HL-60 (cell line): Measurements from ENCODE around the gene TCF15.

Experiments used
- DNase-seq, 2 experiments: peaks; one replicate each; pipeline ENCODE4 v3.0.0-alpha.2; 2010 to 2020; ENCODE audit warnings: low read depth in 1 of 2, low spot score in 1 of 2
- H3K27ac ChIP-seq: fragments of 250-450 bp; sonication (Bioruptor Pico); replicated peaks from 2 replicates; pipeline ENCODE4 v1.5.1; 2020; ENCODE audit warnings: mild to moderate bottlenecking, moderate library complexity
- H3K27me3 ChIP-seq: fragments of 250-450 bp; sonication (Bioruptor Pico); 2 replicates; pipeline ENCODE4 v1.5.1; 2021; ENCODE audit warnings: mild to moderate bottlenecking, moderate library complexity; ENCODE audit not compliant: insufficient read depth, poor library complexity, severe bottlenecking
- H3K4me3 ChIP-seq: replicated peaks from 2 replicates; pipeline ENCODE4 v1.5.1; 2011; ENCODE audit warnings: mild to moderate bottlenecking, control low read depth, low read length; ENCODE audit not compliant: insufficient read depth
- GABPA ChIP-seq: IDR thresholded peaks from 2 replicates; pipeline ENCODE4 v1.6.1; 2012; ENCODE audit warnings: low read depth
- POLR2AphosphoS5 ChIP-seq: IDR thresholded peaks from 2 replicates; pipeline ENCODE4 v1.6.1; 2012; ENCODE audit warnings: low read depth
- SPI1 ChIP-seq: IDR thresholded peaks from 2 replicates; pipeline ENCODE4 v1.6.1; 2012; ENCODE audit warnings: low read depth, mild to moderate bottlenecking, borderline replicate concordance
- TF ChIP-seq, protein P1 (sequence below): IDR thresholded peaks from 2 replicates; pipeline ENCODE4 v1.6.1; 2012; ENCODE audit warnings: low read depth; ENCODE audit not compliant: insufficient replicate concordance
- TF ChIP-seq, protein P2 (sequence below): IDR thresholded peaks from one replicate; pipeline ENCODE4 v1.5.1; 2011; ENCODE audit warnings: low read length, control low read depth, inconsistent platforms; ENCODE audit not compliant: insufficient read depth

The TCF15 gene

DNA sequence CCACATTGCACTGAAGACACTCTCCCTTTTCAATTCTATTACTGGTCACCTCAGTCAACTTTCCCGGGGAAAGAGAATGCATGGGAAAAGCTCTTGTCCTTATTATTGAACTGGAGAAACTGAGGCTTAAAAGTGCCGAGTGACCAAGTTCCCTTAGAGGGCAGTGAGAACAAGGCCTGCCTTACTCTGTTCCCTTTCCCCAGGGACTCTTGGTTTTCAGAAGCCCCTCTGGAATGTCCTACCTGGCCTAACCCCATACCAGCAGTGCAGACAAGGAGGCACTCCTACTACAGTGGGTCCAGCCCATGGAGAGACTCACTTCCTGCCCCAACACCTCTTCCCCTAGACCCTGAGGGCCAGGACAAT lies 36.7 kb upstream of the TCF15 start:
- H3K27ac ChIP-seq: no peak overlapping the region
- DNase-seq: no peak
- TF ChIP-seq SPI1 (no peak), GABPA (no peak), POLR2AphosphoS5 (no peak)
- TF ChIP-seq, protein P1, sequence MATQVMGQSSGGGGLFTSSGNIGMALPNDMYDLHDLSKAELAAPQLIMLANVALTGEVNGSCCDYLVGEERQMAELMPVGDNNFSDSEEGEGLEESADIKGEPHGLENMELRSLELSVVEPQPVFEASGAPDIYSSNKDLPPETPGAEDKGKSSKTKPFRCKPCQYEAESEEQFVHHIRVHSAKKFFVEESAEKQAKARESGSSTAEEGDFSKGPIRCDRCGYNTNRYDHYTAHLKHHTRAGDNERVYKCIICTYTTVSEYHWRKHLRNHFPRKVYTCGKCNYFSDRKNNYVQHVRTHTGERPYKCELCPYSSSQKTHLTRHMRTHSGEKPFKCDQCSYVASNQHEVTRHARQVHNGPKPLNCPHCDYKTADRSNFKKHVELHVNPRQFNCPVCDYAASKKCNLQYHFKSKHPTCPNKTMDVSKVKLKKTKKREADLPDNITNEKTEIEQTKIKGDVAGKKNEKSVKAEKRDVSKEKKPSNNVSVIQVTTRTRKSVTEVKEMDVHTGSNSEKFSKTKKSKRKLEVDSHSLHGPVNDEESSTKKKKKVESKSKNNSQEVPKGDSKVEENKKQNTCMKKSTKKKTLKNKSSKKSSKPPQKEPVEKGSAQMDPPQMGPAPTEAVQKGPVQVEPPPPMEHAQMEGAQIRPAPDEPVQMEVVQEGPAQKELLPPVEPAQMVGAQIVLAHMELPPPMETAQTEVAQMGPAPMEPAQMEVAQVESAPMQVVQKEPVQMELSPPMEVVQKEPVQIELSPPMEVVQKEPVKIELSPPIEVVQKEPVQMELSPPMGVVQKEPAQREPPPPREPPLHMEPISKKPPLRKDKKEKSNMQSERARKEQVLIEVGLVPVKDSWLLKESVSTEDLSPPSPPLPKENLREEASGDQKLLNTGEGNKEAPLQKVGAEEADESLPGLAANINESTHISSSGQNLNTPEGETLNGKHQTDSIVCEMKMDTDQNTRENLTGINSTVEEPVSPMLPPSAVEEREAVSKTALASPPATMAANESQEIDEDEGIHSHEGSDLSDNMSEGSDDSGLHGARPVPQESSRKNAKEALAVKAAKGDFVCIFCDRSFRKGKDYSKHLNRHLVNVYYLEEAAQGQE: no peak
- TF ChIP-seq, protein P2, sequence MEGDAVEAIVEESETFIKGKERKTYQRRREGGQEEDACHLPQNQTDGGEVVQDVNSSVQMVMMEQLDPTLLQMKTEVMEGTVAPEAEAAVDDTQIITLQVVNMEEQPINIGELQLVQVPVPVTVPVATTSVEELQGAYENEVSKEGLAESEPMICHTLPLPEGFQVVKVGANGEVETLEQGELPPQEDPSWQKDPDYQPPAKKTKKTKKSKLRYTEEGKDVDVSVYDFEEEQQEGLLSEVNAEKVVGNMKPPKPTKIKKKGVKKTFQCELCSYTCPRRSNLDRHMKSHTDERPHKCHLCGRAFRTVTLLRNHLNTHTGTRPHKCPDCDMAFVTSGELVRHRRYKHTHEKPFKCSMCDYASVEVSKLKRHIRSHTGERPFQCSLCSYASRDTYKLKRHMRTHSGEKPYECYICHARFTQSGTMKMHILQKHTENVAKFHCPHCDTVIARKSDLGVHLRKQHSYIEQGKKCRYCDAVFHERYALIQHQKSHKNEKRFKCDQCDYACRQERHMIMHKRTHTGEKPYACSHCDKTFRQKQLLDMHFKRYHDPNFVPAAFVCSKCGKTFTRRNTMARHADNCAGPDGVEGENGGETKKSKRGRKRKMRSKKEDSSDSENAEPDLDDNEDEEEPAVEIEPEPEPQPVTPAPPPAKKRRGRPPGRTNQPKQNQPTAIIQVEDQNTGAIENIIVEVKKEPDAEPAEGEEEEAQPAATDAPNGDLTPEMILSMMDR: no peak
- no peaks in the 10 kb centered on the region for H3K27me3 ChIP-seq
- no peak overlapping the region for H3K4me3 ChIP-seq

DNA sequence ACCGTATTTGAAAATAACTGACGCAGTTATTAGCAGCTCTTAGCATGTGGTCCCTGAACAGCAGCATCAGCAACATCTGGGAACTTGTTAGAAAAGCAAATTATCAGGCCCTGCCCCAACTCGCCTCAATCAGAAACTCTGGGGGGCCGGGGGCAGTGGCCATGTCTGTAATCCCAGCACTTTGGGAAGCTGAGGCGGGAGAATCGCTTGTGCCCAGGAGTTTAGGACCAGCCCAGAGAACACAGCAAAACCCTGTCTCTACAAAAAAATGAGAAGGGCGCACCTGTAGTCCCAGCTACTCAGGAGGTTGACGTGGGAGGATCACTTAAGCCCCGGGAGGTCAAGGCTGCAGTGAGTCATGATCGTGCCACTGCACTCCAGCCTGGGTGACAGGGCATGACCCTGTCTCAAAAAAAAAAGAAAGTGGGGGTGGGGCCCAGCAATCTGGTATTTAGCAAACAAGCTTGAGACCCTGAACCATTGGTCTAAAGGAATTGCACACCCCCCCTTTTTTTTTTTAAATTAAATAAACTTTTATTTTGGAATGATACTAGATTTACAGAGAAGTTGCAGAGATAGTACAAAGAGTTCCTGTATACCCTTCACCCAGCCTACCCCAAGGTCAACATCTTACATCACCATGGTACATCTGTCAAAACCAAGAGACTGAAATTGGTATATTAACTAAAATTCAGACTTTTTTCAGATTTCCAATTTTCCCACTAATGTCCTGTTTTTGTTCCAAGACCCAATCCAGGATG lies 36.2 kb upstream of the TCF15 start:
- no peak for DNase-seq
- Histone ChIP-seq H3K27ac (no peak overlapping the region), H3K4me3 (no peak overlapping the region), H3K27me3 (no peaks in the 10 kb centered on the region)
- TF ChIP-seq GABPA (no peak), SPI1 (no peak), POLR2AphosphoS5 (no peak)

DNA sequence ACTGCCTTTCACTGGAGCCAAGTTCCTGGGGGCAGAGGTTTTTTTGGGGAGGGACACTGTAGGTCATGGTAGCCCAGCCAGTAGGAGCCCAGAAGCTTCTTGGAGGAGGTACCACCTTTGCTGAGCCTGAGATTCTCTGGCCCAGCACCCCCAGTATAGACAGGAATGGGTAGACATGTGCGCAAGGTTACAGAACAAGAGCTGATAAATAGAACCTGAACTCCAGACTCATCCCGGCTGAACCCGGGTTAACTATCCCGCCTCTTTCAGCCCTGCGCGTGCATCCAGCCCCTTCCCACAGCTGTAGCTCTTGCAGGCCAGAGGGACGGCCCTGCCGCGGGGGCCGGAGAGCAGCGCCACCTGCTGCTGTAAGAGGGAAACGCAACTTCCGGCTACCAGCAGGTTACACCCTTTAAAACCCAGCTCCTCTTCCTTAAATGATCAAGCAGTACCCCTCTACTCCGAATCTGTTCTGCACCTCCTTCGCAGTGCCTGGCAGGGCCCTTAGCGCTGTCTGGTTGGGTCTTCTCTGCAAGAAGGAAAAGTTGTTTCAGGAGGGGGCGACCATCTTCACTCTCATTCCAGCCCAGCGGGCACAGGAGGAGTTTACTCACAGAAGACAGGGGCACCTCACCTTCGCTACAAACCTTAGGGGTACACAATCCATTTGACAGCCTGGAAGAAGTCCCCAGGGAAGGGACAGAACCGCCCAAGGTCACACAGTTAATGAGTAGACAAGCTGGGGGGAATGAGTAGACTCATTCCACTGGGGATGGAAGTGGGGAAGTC lies 35.4 kb upstream of the TCF15 start:
- no peak for TF ChIP-seq GABPA
- TF ChIP-seq POLR2AphosphoS5: no peak
- TF ChIP-seq, protein P1: no peak
- TF ChIP-seq SPI1: peak; percentile 36; the same call in 1 of the 2 replicates
- TF ChIP-seq, protein P2: peak; percentile 91
- DNase-seq: peak; percentile 61 to 62
- H3K4me3 ChIP-seq: no peak overlapping the region
- no peaks in the 10 kb centered on the region for H3K27me3 ChIP-seq
- no peak overlapping the region for H3K27ac ChIP-seq

DNA sequence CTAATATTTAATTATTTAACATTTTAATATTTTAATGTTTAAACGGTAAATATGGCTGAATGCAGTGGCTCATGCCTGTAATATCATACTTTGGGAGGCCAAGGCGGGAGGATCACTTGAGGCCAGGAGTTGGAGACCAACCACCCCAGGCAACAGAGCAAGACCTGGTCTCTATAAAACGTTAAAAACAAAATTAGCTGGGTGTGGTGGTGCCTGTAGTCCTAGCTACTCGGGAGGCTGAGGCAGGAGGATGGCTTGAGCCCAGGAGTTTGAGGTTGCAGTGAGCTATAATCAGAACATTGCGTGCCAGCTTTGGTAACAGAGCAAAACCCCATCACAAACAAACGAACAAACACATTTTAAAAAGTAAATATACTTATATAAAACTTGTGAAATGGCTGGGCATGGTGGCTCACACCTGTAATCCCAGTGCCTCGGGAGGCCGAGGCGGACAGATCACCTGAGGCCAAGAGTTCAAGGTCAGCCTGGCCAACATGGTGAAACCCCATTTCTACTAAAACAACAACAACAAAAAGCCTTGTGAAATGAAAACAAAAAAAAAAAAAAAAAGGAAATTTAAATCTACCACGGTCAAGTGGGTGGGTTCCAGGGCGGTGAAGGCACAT lies 34.7 kb upstream of the TCF15 start:
- no peak for DNase-seq
- no peak overlapping the region for H3K4me3 ChIP-seq
- no peaks in the 10 kb centered on the region for H3K27me3 ChIP-seq
- H3K27ac ChIP-seq: no peak overlapping the region
- TF ChIP-seq SPI1 (no peak), GABPA (no peak), POLR2AphosphoS5 (no peak)
- TF ChIP-seq, protein P2: no peak
- TF ChIP-seq, protein P1: no peak
